ENCODE measurements around the gene PRKD1.

DNA sequence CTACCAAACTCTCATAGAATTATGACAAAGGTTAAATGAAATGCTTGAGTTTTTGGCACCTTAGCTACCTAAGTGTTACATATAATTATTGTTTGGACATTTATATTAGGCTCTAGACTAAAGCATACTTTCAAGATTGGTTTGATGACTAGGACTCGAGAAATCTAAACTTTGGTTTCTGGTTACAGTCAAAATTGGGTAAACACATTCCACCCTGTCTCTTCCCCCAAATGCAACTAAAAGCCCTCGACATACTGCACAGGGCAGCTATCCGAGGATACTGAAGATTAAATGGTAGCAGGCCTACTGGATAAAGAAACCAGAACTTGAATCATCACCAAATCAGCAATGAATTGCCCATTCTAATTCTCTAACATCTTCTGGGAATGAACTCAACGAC, 369.1 kb downstream of the PRKD1 start:
- TF ChIP-seq CTCF (IDR thresholded peaks at IDR 0.05) (no peak), POLR2A (IDR thresholded peaks at IDR 0.05) (no peak)

Data from right lobe of liver (tissue), 4 donors.